HEK293 (cell line): ENCODE data around the gene PLBD2.

ENCODE experiments used
- TCF7L2 ChIP-seq: IDR thresholded peaks from 2 replicates; pipeline ENCODE4 v1.6.1; 2011; ENCODE audit warnings: low read depth, mild to moderate bottlenecking, inconsistent platforms, low read length, moderate library complexity, borderline replicate concordance
- ZNF140 ChIP-seq: fragments of 450-650 bp; formaldehyde crosslinking; IDR thresholded peaks from 2 replicates; pipeline ENCODE4 v1.5.1; 2016; ENCODE audit warnings: missing biosample characterization, missing genetic modification characterization
- ZNF335 ChIP-seq: fragments of 450-650 bp; formaldehyde crosslinking; conservative IDR thresholded peaks from 2 replicates; pipeline ENCODE4 v1.5.1; 2016; ENCODE audit warnings: missing biosample characterization, missing genetic modification characterization
- ZNF560 ChIP-seq: fragments of 450-650 bp; formaldehyde crosslinking; IDR thresholded peaks from 2 replicates; pipeline ENCODE4 v1.5.1; 2017; ENCODE audit warnings: missing biosample characterization, missing genetic modification characterization, borderline replicate concordance
- ZNF629 ChIP-seq: fragments of 450-650 bp; formaldehyde crosslinking; IDR thresholded peaks from 2 replicates; pipeline ENCODE4 v1.5.1; 2017; ENCODE audit warnings: missing biosample characterization, missing genetic modification characterization
- ZXDB ChIP-seq: fragments of 450-650 bp; formaldehyde crosslinking; IDR thresholded peaks from 2 replicates; pipeline ENCODE4 v1.5.1; 2016; ENCODE audit warnings: missing biosample characterization, missing genetic modification characterization
- TF ChIP-seq, protein P1 (sequence below): fragments of 450-650 bp; formaldehyde crosslinking; IDR thresholded peaks from 2 replicates; pipeline ENCODE4 v1.5.1; 2016; ENCODE audit warnings: missing biosample characterization, missing genetic modification characterization
- TF ChIP-seq, protein P2 (sequence below): fragments of 450-650 bp; formaldehyde crosslinking; IDR thresholded peaks from 2 replicates; pipeline ENCODE4 v1.5.1; 2016; ENCODE audit warnings: missing biosample characterization, missing genetic modification characterization
- TF ChIP-seq, protein P3 (sequence below): fragments of 450-650 bp; formaldehyde crosslinking; IDR thresholded peaks from 2 replicates; pipeline ENCODE4 v1.5.1; 2016; ENCODE audit warnings: missing biosample characterization, missing genetic modification characterization
- TF ChIP-seq, protein P4 (sequence below): fragments of 450-650 bp; formaldehyde crosslinking; IDR thresholded peaks from 2 replicates; pipeline ENCODE4 v1.5.1; 2016; ENCODE audit warnings: missing biosample characterization, missing genetic modification characterization
- TF ChIP-seq, protein P5 (sequence below): fragments of 450-650 bp; formaldehyde crosslinking; IDR thresholded peaks from 2 replicates; pipeline ENCODE4 v1.5.1; 2016; ENCODE audit warnings: missing biosample characterization, missing genetic modification characterization

DNA sequence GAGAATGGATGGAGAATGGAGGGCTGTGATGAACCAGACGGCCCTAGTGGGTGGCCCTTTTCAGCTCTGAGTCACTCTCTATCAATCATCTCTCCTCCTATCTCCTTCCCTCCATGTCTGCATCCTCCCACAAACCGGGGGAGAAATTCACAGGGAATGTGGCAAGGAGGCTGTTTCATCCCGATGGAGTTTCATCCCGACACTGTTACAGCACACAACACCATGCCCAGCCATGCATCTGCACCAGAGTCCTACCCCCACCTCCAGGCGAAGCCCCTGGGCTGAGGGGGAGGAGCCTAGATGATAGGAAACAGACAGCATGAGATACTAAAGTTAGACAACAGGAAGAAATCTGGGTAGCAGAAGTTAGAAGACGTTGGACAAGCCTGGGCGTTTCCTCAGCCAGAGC lies 44.3 kb upstream of the PLBD2 start:
- TF ChIP-seq, protein P1, sequence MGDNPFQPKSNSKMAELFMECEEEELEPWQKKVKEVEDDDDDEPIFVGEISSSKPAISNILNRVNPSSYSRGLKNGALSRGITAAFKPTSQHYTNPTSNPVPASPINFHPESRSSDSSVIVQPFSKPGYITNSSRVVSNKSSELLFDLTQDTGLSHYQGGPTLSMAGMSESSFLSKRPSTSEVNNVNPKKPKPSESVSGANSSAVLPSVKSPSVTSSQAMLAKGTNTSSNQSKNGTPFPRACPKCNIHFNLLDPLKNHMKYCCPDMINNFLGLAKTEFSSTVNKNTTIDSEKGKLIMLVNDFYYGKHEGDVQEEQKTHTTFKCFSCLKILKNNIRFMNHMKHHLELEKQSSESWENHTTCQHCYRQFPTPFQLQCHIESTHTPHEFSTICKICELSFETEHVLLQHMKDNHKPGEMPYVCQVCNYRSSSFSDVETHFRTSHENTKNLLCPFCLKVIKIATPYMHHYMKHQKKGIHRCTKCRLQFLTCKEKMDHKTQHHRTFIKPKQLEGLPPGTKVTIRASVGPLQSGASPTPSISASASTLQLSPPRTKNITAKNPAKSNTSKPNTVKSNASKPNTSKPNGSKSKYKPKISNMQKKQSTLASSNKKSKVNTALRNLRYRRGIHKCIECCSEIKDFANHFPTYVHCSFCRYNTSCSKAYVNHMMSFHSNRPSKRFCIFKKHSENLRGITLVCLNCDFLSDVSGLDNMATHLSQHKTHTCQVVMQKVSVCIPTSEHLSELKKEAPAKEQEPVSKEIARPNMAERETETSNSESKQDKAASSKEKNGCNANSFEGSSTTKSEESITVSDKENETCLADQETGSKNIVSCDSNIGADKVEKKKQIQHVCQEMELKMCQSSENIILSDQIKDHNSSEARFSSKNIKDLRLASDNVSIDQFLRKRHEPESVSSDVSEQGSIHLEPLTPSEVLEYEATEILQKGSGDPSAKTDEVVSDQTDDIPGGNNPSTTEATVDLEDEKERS (tag by site-specific recombination): no peak
- TF ChIP-seq TCF7L2 (no peak), ZNF335 (tag by site-specific recombination) (no peak), ZNF140 (tag by site-specific recombination) (no peak), ZXDB (tag by site-specific recombination) (no peak), ZNF560 (no peak), ZNF629 (no peak)
- TF ChIP-seq, protein P2, sequence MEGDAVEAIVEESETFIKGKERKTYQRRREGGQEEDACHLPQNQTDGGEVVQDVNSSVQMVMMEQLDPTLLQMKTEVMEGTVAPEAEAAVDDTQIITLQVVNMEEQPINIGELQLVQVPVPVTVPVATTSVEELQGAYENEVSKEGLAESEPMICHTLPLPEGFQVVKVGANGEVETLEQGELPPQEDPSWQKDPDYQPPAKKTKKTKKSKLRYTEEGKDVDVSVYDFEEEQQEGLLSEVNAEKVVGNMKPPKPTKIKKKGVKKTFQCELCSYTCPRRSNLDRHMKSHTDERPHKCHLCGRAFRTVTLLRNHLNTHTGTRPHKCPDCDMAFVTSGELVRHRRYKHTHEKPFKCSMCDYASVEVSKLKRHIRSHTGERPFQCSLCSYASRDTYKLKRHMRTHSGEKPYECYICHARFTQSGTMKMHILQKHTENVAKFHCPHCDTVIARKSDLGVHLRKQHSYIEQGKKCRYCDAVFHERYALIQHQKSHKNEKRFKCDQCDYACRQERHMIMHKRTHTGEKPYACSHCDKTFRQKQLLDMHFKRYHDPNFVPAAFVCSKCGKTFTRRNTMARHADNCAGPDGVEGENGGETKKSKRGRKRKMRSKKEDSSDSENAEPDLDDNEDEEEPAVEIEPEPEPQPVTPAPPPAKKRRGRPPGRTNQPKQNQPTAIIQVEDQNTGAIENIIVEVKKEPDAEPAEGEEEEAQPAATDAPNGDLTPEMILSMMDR (tag by site-specific recombination): no peak
- TF ChIP-seq, protein P3, sequence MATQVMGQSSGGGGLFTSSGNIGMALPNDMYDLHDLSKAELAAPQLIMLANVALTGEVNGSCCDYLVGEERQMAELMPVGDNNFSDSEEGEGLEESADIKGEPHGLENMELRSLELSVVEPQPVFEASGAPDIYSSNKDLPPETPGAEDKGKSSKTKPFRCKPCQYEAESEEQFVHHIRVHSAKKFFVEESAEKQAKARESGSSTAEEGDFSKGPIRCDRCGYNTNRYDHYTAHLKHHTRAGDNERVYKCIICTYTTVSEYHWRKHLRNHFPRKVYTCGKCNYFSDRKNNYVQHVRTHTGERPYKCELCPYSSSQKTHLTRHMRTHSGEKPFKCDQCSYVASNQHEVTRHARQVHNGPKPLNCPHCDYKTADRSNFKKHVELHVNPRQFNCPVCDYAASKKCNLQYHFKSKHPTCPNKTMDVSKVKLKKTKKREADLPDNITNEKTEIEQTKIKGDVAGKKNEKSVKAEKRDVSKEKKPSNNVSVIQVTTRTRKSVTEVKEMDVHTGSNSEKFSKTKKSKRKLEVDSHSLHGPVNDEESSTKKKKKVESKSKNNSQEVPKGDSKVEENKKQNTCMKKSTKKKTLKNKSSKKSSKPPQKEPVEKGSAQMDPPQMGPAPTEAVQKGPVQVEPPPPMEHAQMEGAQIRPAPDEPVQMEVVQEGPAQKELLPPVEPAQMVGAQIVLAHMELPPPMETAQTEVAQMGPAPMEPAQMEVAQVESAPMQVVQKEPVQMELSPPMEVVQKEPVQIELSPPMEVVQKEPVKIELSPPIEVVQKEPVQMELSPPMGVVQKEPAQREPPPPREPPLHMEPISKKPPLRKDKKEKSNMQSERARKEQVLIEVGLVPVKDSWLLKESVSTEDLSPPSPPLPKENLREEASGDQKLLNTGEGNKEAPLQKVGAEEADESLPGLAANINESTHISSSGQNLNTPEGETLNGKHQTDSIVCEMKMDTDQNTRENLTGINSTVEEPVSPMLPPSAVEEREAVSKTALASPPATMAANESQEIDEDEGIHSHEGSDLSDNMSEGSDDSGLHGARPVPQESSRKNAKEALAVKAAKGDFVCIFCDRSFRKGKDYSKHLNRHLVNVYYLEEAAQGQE (tag by site-specific recombination): no peak
- TF ChIP-seq, protein P4, sequence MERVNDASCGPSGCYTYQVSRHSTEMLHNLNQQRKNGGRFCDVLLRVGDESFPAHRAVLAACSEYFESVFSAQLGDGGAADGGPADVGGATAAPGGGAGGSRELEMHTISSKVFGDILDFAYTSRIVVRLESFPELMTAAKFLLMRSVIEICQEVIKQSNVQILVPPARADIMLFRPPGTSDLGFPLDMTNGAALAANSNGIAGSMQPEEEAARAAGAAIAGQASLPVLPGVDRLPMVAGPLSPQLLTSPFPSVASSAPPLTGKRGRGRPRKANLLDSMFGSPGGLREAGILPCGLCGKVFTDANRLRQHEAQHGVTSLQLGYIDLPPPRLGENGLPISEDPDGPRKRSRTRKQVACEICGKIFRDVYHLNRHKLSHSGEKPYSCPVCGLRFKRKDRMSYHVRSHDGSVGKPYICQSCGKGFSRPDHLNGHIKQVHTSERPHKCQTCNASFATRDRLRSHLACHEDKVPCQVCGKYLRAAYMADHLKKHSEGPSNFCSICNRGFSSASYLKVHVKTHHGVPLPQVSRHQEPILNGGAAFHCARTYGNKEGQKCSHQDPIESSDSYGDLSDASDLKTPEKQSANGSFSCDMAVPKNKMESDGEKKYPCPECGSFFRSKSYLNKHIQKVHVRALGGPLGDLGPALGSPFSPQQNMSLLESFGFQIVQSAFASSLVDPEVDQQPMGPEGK: no peak
- TF ChIP-seq, protein P5, sequence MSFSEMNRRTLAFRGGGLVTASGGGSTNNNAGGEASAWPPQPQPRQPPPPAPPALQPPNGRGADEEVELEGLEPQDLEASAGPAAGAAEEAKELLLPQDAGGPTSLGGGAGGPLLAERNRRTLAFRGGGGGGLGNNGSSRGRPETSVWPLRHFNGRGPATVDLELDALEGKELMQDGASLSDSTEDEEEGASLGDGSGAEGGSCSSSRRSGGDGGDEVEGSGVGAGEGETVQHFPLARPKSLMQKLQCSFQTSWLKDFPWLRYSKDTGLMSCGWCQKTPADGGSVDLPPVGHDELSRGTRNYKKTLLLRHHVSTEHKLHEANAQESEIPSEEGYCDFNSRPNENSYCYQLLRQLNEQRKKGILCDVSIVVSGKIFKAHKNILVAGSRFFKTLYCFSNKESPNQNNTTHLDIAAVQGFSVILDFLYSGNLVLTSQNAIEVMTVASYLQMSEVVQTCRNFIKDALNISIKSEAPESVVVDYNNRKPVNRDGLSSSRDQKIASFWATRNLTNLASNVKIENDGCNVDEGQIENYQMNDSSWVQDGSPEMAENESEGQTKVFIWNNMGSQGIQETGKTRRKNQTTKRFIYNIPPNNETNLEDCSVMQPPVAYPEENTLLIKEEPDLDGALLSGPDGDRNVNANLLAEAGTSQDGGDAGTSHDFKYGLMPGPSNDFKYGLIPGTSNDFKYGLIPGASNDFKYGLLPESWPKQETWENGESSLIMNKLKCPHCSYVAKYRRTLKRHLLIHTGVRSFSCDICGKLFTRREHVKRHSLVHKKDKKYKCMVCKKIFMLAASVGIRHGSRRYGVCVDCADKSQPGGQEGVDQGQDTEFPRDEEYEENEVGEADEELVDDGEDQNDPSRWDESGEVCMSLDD (tag by site-specific recombination): no peak
